ENCODE data around the gene RBFOX2. TPM values are rescaled to one million over a fixed set of nuclear protein-coding genes. Genes with fewer than 3 reads are reported as not detected.

RBFOX2 gene
- total and polyA plus RNA-seq, 2 of the 13 experiments (the other 11 are each of a cell fraction or from before 2014, with no cell fraction given): 37.3 to 40.4 TPM

DNA sequence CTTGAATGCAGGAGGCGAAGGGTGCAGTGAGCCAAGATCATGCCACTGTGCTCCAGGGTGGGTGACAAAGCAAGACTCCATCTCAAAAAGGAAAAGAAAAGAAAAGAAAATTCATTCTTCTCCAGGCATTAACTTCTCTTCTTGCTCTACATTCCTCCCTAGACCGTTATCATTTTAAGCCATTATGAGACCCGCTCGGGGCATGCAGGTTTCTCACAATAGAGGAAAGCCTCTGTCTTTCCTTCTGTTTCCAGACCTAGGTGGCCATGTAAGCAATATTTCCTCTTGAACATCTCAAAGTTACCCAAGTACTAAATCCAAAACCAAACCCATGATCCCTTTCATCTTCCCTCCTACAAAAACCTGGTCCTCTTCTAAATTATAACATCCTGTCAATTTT lies 139.6 kb downstream of the RBFOX2 start (continued):
- no peak for TF ChIP-seq SUZ12 (IDR thresholded peaks at IDR 0.05; ENCODE audit: low read depth, low read length)
- TF ChIP-seq, protein P1, sequence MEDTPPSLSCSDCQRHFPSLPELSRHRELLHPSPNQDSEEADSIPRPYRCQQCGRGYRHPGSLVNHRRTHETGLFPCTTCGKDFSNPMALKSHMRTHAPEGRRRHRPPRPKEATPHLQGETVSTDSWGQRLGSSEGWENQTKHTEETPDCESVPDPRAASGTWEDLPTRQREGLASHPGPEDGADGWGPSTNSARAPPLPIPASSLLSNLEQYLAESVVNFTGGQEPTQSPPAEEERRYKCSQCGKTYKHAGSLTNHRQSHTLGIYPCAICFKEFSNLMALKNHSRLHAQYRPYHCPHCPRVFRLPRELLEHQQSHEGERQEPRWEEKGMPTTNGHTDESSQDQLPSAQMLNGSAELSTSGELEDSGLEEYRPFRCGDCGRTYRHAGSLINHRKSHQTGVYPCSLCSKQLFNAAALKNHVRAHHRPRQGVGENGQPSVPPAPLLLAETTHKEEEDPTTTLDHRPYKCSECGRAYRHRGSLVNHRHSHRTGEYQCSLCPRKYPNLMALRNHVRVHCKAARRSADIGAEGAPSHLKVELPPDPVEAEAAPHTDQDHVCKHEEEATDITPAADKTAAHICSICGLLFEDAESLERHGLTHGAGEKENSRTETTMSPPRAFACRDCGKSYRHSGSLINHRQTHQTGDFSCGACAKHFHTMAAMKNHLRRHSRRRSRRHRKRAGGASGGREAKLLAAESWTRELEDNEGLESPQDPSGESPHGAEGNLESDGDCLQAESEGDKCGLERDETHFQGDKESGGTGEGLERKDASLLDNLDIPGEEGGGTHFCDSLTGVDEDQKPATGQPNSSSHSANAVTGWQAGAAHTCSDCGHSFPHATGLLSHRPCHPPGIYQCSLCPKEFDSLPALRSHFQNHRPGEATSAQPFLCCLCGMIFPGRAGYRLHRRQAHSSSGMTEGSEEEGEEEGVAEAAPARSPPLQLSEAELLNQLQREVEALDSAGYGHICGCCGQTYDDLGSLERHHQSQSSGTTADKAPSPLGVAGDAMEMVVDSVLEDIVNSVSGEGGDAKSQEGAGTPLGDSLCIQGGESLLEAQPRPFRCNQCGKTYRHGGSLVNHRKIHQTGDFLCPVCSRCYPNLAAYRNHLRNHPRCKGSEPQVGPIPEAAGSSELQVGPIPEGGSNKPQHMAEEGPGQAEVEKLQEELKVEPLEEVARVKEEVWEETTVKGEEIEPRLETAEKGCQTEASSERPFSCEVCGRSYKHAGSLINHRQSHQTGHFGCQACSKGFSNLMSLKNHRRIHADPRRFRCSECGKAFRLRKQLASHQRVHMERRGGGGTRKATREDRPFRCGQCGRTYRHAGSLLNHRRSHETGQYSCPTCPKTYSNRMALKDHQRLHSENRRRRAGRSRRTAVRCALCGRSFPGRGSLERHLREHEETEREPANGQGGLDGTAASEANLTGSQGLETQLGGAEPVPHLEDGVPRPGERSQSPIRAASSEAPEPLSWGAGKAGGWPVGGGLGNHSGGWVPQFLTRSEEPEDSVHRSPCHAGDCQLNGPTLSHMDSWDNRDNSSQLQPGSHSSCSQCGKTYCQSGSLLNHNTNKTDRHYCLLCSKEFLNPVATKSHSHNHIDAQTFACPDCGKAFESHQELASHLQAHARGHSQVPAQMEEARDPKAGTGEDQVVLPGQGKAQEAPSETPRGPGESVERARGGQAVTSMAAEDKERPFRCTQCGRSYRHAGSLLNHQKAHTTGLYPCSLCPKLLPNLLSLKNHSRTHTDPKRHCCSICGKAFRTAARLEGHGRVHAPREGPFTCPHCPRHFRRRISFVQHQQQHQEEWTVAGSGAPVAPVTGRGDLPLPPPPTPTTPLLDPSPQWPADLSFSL (CRISPR knock-in tag; IDR thresholded peaks at IDR 0.05): no peak
- no peak for TF ChIP-seq ZNF333 (CRISPR knock-in tag; IDR thresholded peaks at IDR 0.05; ENCODE audit: borderline replicate concordance)
- TF ChIP-seq, protein P2, sequence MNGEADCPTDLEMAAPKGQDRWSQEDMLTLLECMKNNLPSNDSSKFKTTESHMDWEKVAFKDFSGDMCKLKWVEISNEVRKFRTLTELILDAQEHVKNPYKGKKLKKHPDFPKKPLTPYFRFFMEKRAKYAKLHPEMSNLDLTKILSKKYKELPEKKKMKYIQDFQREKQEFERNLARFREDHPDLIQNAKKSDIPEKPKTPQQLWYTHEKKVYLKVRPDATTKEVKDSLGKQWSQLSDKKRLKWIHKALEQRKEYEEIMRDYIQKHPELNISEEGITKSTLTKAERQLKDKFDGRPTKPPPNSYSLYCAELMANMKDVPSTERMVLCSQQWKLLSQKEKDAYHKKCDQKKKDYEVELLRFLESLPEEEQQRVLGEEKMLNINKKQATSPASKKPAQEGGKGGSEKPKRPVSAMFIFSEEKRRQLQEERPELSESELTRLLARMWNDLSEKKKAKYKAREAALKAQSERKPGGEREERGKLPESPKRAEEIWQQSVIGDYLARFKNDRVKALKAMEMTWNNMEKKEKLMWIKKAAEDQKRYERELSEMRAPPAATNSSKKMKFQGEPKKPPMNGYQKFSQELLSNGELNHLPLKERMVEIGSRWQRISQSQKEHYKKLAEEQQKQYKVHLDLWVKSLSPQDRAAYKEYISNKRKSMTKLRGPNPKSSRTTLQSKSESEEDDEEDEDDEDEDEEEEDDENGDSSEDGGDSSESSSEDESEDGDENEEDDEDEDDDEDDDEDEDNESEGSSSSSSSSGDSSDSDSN (CRISPR knock-in tag; IDR thresholded peaks at IDR 0.05): no peak
- TF ChIP-seq, protein P3, sequence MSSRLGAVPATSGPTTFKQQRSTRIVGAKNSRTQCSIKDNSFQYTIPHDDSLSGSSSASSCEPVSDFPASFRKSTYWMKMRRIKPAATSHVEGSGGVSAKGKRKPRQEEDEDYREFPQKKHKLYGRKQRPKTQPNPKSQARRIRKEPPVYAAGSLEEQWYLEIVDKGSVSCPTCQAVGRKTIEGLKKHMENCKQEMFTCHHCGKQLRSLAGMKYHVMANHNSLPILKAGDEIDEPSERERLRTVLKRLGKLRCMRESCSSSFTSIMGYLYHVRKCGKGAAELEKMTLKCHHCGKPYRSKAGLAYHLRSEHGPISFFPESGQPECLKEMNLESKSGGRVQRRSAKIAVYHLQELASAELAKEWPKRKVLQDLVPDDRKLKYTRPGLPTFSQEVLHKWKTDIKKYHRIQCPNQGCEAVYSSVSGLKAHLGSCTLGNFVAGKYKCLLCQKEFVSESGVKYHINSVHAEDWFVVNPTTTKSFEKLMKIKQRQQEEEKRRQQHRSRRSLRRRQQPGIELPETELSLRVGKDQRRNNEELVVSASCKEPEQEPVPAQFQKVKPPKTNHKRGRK (CRISPR knock-in tag; IDR thresholded peaks at IDR 0.05): no peak
- TF ChIP-seq, protein P4, sequence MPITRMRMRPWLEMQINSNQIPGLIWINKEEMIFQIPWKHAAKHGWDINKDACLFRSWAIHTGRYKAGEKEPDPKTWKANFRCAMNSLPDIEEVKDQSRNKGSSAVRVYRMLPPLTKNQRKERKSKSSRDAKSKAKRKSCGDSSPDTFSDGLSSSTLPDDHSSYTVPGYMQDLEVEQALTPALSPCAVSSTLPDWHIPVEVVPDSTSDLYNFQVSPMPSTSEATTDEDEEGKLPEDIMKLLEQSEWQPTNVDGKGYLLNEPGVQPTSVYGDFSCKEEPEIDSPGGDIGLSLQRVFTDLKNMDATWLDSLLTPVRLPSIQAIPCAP (CRISPR knock-in tag; IDR thresholded peaks at IDR 0.05; ENCODE audit: low read depth): no peak
